ENCODE measurements around the gene SACS. TPM values are rescaled to one million over a fixed set of nuclear protein-coding genes. Genes with fewer than 3 reads are reported as not detected.
A peak's percentile ranks its signal among the peaks of the same experiment; 100 is the strongest.

Gene SACS
- 56.0 and 85.2 TPM in 2 replicates for total RNA-seq

GRCh38 chr13:23433171-23434153, at the start of gene SACS:
SACS (minus strand) TSS chr13:23433702; CDS start chr13:23411239, 22,463 bp downstream.
- TF ChIP-seq CTCF (IDR thresholded peaks at IDR 0.05; ENCODE audit: insufficient read depth, low read length, poor library complexity, severe bottlenecking), result no peak
- Histone ChIP-seq H3K4me3 (ENCODE audit: low read depth, low read length) (peak within 1 kb of the TSS; percentile 77), H3K27me3 (ENCODE audit: control insufficient read depth, insufficient read depth, low read length) (no peaks in the 10 kb centered on the region), H3K36me3 (ENCODE audit: control insufficient read depth, insufficient read depth, low read length) (no peaks in the 10 kb centered on the region)
- no peak for DNase-seq (ENCODE audit: low read depth)

- H3K36me3 ChIP-seq (ENCODE audit: control insufficient read depth, insufficient read depth, low read length), result no peaks in the 10 kb centered on the region
- H3K27me3 ChIP-seq (ENCODE audit: control insufficient read depth, insufficient read depth, low read length), result no peaks in the 10 kb centered on the region
- TF ChIP-seq CTCF (IDR thresholded peaks at IDR 0.05; ENCODE audit: insufficient read depth, low read length, poor library complexity, severe bottlenecking), result no peak
Measured at GRCh38 chr13:23480324-23480723, 46.8 kb upstream of the SACS start.

GRCh38 chr13:23477101-23477500, 43.6 kb upstream of the SACS start:
- Histone ChIP-seq H3K4me3 (ENCODE audit: low read depth, low read length) (no peak overlapping the region), H3K27me3 (ENCODE audit: control insufficient read depth, insufficient read depth, low read length) (no peaks in the 10 kb centered on the region), H3K36me3 (ENCODE audit: control insufficient read depth, insufficient read depth, low read length) (no peaks in the 10 kb centered on the region)
- no peak for DNase-seq (ENCODE audit: low read depth)
- TF ChIP-seq CTCF (IDR thresholded peaks at IDR 0.05; ENCODE audit: insufficient read depth, low read length, poor library complexity, severe bottlenecking), result no peak

More at GRCh38 chr13:23480324-23480723, 46.8 kb upstream of the SACS start:
- H3K4me3 ChIP-seq (ENCODE audit: low read depth, low read length), result no peak overlapping the region
- no peak for DNase-seq (ENCODE audit: low read depth)

GRCh38 chr13:23473221-23473620, 39.7 kb upstream of the SACS start:
- H3K27me3 ChIP-seq (ENCODE audit: control insufficient read depth, insufficient read depth, low read length), result no peaks in the 10 kb centered on the region
- no peak for DNase-seq (ENCODE audit: low read depth)
- no peak for TF ChIP-seq CTCF (IDR thresholded peaks at IDR 0.05; ENCODE audit: insufficient read depth, low read length, poor library complexity, severe bottlenecking)
- H3K4me3 ChIP-seq (ENCODE audit: low read depth, low read length), result no peak overlapping the region
- H3K36me3 ChIP-seq (ENCODE audit: control insufficient read depth, insufficient read depth, low read length), result no peaks in the 10 kb centered on the region

GRCh38 chr13:23472189-23472588, 38.7 kb upstream of the SACS start:
- Histone ChIP-seq H3K27me3 (ENCODE audit: control insufficient read depth, insufficient read depth, low read length) (no peaks in the 10 kb centered on the region), H3K4me3 (ENCODE audit: low read depth, low read length) (no peak overlapping the region), H3K36me3 (ENCODE audit: control insufficient read depth, insufficient read depth, low read length) (no peaks in the 10 kb centered on the region)
- TF ChIP-seq CTCF (IDR thresholded peaks at IDR 0.05; ENCODE audit: insufficient read depth, low read length, poor library complexity, severe bottlenecking), result no peak
- DNase-seq (ENCODE audit: low read depth), result no peak
